ENCODE results near the gene LAMTOR5. TPM values are rescaled to one million over a fixed set of nuclear protein-coding genes. Genes with fewer than 3 reads are reported as not detected.

The LAMTOR5 gene
- polyA plus RNA-seq, 1 donor = 136 TPM

DNA sequence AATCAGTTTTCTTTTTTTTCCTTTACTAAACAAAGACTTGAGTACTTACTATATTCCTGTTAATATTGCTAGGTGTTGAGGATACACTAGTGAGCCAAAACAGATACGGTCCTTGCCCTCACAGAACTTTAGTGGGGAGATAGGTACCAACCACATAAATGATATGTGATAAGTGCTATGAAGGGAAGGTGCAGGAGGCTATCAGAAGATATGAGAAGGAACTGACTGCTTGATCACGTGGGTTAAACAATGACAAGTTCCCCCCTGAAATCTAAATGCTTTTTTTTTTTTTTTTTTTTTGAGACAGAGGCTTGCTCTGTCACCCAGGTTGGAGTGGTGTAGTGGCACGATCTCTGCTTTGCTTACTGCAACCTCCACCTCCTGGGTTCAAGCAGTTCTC lies 43.3 kb downstream of the LAMTOR5 start:
- H3K4me1 ChIP-seq (ENCODE audit: control insufficient read depth, insufficient read depth, low read length) = no peaks in the 10 kb centered on the region
- no peak overlapping the region for H3K4me3 ChIP-seq (ENCODE audit: low read length)
- no peaks in the 10 kb centered on the region for H3K9me3 ChIP-seq (ENCODE audit: control insufficient read depth, low read depth, low read length)
- no peaks in the 10 kb centered on the region for H3K27me3 ChIP-seq (ENCODE audit: control insufficient read depth, insufficient read depth, low read length)
- H3K27ac ChIP-seq (ENCODE audit: low read length) = no peak overlapping the region
- peaks cover 29% of the 10 kb centered on the region for H3K36me3 ChIP-seq (ENCODE audit: control insufficient read depth, insufficient read depth, low read length)
- DNase-seq = no peak
- no CpG with 5 or more reads among the region's 3 CpGs for WGBS (ENCODE audit: insufficient coverage, low lambda C conversion rate)

DNA sequence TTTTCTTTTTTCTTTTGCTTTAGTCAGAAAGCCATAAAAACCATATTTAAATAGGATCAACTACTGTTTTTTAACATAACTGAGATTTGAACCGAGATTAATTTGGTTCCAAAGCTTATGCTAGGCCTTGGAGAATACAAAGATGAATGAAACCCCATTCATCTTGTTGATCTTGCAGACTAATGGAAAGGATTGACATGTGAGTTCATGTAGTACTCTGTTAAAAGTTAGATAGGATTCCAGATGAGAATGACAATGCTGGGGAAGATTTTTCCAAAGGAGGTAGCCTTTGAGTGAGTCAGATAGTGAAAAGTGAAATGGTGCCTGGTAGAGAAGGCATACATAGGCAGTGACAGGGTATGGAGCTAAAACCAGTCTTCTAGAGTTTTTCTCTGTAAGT lies 45.6 kb downstream of the LAMTOR5 start:
- no peaks in the 10 kb centered on the region for H3K9me3 ChIP-seq (ENCODE audit: control insufficient read depth, low read depth, low read length)
- H3K27me3 ChIP-seq (ENCODE audit: control insufficient read depth, insufficient read depth, low read length) = no peaks in the 10 kb centered on the region
- DNase-seq = no peak
- peaks cover 18% of the 10 kb centered on the region for H3K36me3 ChIP-seq (ENCODE audit: control insufficient read depth, insufficient read depth, low read length)
- H3K4me1 ChIP-seq (ENCODE audit: control insufficient read depth, insufficient read depth, low read length) = no peaks in the 10 kb centered on the region
- no peak overlapping the region for H3K27ac ChIP-seq (ENCODE audit: low read length)
- H3K4me3 ChIP-seq (ENCODE audit: low read length) = no peak overlapping the region
- WGBS (ENCODE audit: insufficient coverage, low lambda C conversion rate) = no CpG with 5 or more reads among the region's 1 CpG

DNA sequence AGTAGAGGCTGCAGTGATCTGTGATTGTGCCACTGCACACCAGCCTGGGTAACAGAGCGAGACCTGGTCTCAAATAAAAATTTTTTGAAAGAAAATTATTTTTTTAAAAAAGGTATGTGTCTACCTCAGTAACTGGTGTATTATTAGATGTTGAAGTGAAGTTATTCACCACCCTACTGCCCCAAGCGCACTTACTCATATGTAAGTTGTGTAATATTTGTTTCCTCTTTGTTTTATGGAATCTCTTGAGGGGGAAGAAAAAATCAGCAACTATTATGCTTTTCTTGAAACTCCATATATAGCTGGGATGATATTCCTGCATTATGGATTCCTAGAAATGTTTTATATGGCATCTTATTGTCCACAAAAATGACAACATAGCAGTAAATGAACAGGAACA lies 47.1 kb downstream of the LAMTOR5 start:
- Histone ChIP-seq H3K27ac (ENCODE audit: low read length) (no peak overlapping the region), H3K27me3 (ENCODE audit: control insufficient read depth, insufficient read depth, low read length) (no peaks in the 10 kb centered on the region), H3K36me3 (ENCODE audit: control insufficient read depth, insufficient read depth, low read length) (peaks cover 17% of the 10 kb centered on the region), H3K4me1 (ENCODE audit: control insufficient read depth, insufficient read depth, low read length) (no peaks in the 10 kb centered on the region), H3K9me3 (ENCODE audit: control insufficient read depth, low read depth, low read length) (no peaks in the 10 kb centered on the region), H3K4me3 (ENCODE audit: low read length) (no peak overlapping the region)
- no peak for DNase-seq
- no CpG with 5 or more reads among the region's 2 CpGs for WGBS (ENCODE audit: insufficient coverage, low lambda C conversion rate)

DNA sequence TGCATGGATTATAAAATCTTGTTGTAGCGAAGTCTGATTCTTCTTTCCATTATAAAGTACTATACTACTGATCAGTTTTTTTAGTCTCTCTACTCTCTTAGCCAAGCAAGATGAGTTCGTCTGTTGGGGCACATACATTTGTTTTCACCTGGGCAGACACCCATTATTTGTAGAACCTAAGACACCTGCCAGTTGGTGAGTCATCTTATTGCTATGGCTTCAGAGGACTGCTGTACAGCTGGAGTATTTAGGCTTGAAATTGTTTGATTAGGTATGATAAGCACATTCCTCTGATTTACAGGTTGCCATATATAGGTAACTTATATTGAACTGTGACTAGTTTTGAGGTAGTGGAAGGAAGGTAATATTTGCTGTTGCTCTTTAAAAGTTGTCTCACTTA lies 51.1 kb downstream of the LAMTOR5 start:
- H3K27ac ChIP-seq (ENCODE audit: low read length) = no peak overlapping the region
- H3K4me1 ChIP-seq (ENCODE audit: control insufficient read depth, insufficient read depth, low read length) = no peaks in the 10 kb centered on the region

DNA sequence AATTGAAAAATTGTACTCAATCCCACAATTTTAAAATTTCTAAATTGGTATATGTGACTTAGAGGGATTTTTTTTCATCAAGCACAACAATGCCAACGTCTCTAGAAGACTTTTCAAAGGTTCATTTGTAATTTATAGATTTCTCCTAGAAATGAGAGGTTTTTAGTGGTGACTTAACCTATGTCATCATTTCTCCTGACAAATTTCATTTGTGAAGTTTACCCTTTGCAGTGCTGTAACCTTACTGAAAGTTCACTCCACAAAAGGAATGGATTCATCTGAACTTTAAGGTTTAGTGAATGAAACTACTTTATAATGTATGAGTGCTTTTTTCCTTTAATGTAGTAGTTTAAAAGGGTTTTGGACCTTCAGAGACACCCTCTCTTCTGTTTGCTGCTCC lies 52.2 kb downstream of the LAMTOR5 start:
- Histone ChIP-seq H3K4me1 (ENCODE audit: control insufficient read depth, insufficient read depth, low read length) (no peaks in the 10 kb centered on the region), H3K27me3 (ENCODE audit: control insufficient read depth, insufficient read depth, low read length) (no peaks in the 10 kb centered on the region), H3K9me3 (ENCODE audit: control insufficient read depth, low read depth, low read length) (no peaks in the 10 kb centered on the region), H3K36me3 (ENCODE audit: control insufficient read depth, insufficient read depth, low read length) (peaks cover 6% of the 10 kb centered on the region), H3K4me3 (ENCODE audit: low read length) (no peak overlapping the region), H3K27ac (ENCODE audit: low read length) (no peak overlapping the region)
- 83% methylated on average over 1 of the region's 1 CpG for WGBS (ENCODE audit: insufficient coverage, low lambda C conversion rate)
- DNase-seq = no peak

More for the DNA sequence above, 51.1 kb downstream of the LAMTOR5 start:
- no peaks in the 10 kb centered on the region for H3K27me3 ChIP-seq (ENCODE audit: control insufficient read depth, insufficient read depth, low read length)
- peaks cover 6% of the 10 kb centered on the region for H3K36me3 ChIP-seq (ENCODE audit: control insufficient read depth, insufficient read depth, low read length)
- no peak overlapping the region for H3K4me3 ChIP-seq (ENCODE audit: low read length)
- no peak for DNase-seq
- 100% methylated on average over 1 of the region's 2 CpGs for WGBS (ENCODE audit: insufficient coverage, low lambda C conversion rate)
- H3K9me3 ChIP-seq (ENCODE audit: control insufficient read depth, low read depth, low read length) = no peaks in the 10 kb centered on the region

Other genes starting within 250 kb of the LAMTOR5 start
- gene KCNC4, start 197.4 kb downstream of the LAMTOR5 start, polyA plus RNA-seq = 3.5 TPM
- gene RBM15, start 68.3 kb downstream of the LAMTOR5 start, polyA plus RNA-seq = 13.1 TPM
- gene SLC16A4, start 16.7 kb downstream of the LAMTOR5 start, polyA plus RNA-seq = 47.1 TPM
- 0.13 TPM for gene PROK1, start 43.5 kb upstream of the LAMTOR5 start, polyA plus RNA-seq
- not detected for gene KCNA10, start 111.5 kb upstream of the LAMTOR5 start, polyA plus RNA-seq
- 1.2 TPM for gene KCNA2, start 198.7 kb upstream of the LAMTOR5 start, polyA plus RNA-seq

Measured in large intestine (tissue), 3 donors.